NCI-H524 treated with DMSO at 0.1 percent for 48 hours (cell line): Measurements from ENCODE around the gene WAS.
"Not testable (repeated sequence)": the region's sequence is repeated elsewhere in the genome, so short reads cannot be mapped to it uniquely, and the experiment has no call there.

Source experiments
- DNase-seq: peaks from one replicate; lab custom pipeline; 2025; lab: John Stamatoyannopoulos, UW

The WAS gene

GRCh38 chrX:48683411-48683982 lies at the start of gene WAS:
TSS of gene WAS (plus strand) at chrX:48683799. CDS start at chrX:48683854, 55 bp downstream.
- no peak for DNase-seq

- no peak for DNase-seq
These were observed 47.3 kb upstream of the WAS start for GRCh38 chrX:48636301-48636700.

- no peak for DNase-seq
These were observed 46.8 kb upstream of the WAS start for GRCh38 chrX:48636776-48637175.

- DNase-seq: no peak
These were observed 37.9 kb upstream of the WAS start for GRCh38 chrX:48645669-48646068.

- peak; percentile 61 for DNase-seq
These were observed 35.3 kb upstream of the WAS start for GRCh38 chrX:48648336-48648751.

- DNase-seq: no peak
These were observed 34.5 kb upstream of the WAS start for GRCh38 chrX:48649102-48649501.

GRCh38 chrX:48652055-48652579 lies 31.5 kb upstream of the WAS start:
- DNase-seq: not testable (repeated sequence)

- not testable (repeated sequence) for DNase-seq
These were observed 28.9 kb upstream of the WAS start for GRCh38 chrX:48654746-48655145.

- DNase-seq: not testable (repeated sequence)
These were observed 23.9 kb upstream of the WAS start for GRCh38 chrX:48659686-48660085.

GRCh38 chrX:48663241-48663640 lies 20.4 kb upstream of the WAS start:
- no peak for DNase-seq

- DNase-seq: no peak
These were observed 19.4 kb upstream of the WAS start for GRCh38 chrX:48664156-48664555.

GRCh38 chrX:48665991-48666390 lies 17.6 kb upstream of the WAS start:
- no peak for DNase-seq

GRCh38 chrX:48666649-48667048 lies 16.9 kb upstream of the WAS start:
- DNase-seq: no peak

- no peak for DNase-seq
These were observed 16.1 kb upstream of the WAS start for GRCh38 chrX:48667509-48667908.

- not testable (repeated sequence) for DNase-seq
These were observed 15.4 kb upstream of the WAS start for GRCh38 chrX:48668187-48668586.

GRCh38 chrX:48676106-48676892 lies 7.3 kb upstream of the WAS start:
- DNase-seq: peak; percentile 72

- no peak for DNase-seq
These were observed 6.7 kb upstream of the WAS start for GRCh38 chrX:48676893-48677270.

- DNase-seq: no peak
These were observed 6.1 kb upstream of the WAS start for GRCh38 chrX:48677516-48677915.

- not testable (repeated sequence) for DNase-seq
These were observed 3.1 kb upstream of the WAS start for GRCh38 chrX:48680467-48680866.

- not testable (repeated sequence) for DNase-seq
These were observed 2.7 kb upstream of the WAS start for GRCh38 chrX:48680925-48681324.

GRCh38 chrX:48681539-48682183 lies 1.9 kb upstream of the WAS start:
- DNase-seq: no peak

- not testable (repeated sequence) for DNase-seq
These were observed 804 bp upstream of the WAS start for GRCh38 chrX:48682795-48683194.

- no peak for DNase-seq
These were observed 535 bp downstream of the WAS start for GRCh38 chrX:48684134-48684533.
